Liver (tissue), 3 donors: ENCODE data around the gene ZFP36.

Source experiments
- ATF3 ChIP-seq: IDR thresholded peaks from 2 replicates; pipeline ENCODE4 v1.6.1; 2016; ENCODE audit warnings: antibody characterized with exemption
- CTCF ChIP-seq: fragments of 150-350 bp; IDR thresholded peaks from 2 replicates; pipeline ENCODE4 v1.5.1; 2017; ENCODE audit warnings: improper control_type of control experiment, low read depth, low read length; ENCODE audit not compliant: missing input control
- MAX ChIP-seq: IDR thresholded peaks from 2 replicates; pipeline ENCODE4 v1.6.1; 2016; ENCODE audit warnings: antibody characterized with exemption
- RAD21 ChIP-seq, 2 donors: IDR thresholded peaks; 2 replicates each; pipeline ENCODE4 v1.6.1; 2016; ENCODE audit warnings: antibody characterized with exemption in 2 of 2, mild to moderate bottlenecking in 2 of 2
- REST ChIP-seq: IDR thresholded peaks from 2 replicates; pipeline ENCODE4 v1.6.1; 2016; ENCODE audit warnings: antibody characterized with exemption, mild to moderate bottlenecking
- RXRA ChIP-seq, 2 donors: IDR thresholded peaks; 2 replicates each; pipeline ENCODE4 v1.6.1; 2017 to 2018; ENCODE audit warnings: antibody characterized with exemption in 2 of 2, mild to moderate bottlenecking in 1 of 2
- SP1 ChIP-seq: IDR thresholded peaks from 2 replicates; pipeline ENCODE4 v1.6.1; 2018; ENCODE audit warnings: antibody characterized with exemption, mild to moderate bottlenecking
- YY1 ChIP-seq: IDR thresholded peaks from 2 replicates; pipeline ENCODE4 v1.6.1; 2016; ENCODE audit warnings: antibody characterized with exemption, mild to moderate bottlenecking
- donor health status: healthy.
- donor health status: healthy.

GRCh38 chr19:39412100-39412866, 5.6 kb downstream of the ZFP36 start, which contains the start of gene PLEKHG2:
- TF ChIP-seq RAD21 (IDR thresholded peaks at IDR 0.05): peak; percentile 46 to 62
- TF ChIP-seq CTCF: peak; percentile 65
- peak; percentile 45 to 51 for TF ChIP-seq RXRA (IDR thresholded peaks at IDR 0.05)
- peak; percentile 99 for TF ChIP-seq ATF3
- peak; percentile 79 for TF ChIP-seq MAX
- peak; percentile 52 for TF ChIP-seq REST
- peak; percentile 87 for TF ChIP-seq SP1
- TF ChIP-seq YY1: peak; percentile 27
